GM18873 (cell line): ENCODE data around the gene PSMD5.

Source experiments
- ATAC-seq: cut with Tn5 transposase; IDR thresholded peaks from one replicate; pipeline ENCODE4 v1.9.1; 2021; ENCODE audit warnings: mild to moderate bottlenecking, moderate library complexity, moderate number of reproducible peaks; ENCODE audit not compliant: unreplicated experiment, low FRiP score

The PSMD5 gene

DNA sequence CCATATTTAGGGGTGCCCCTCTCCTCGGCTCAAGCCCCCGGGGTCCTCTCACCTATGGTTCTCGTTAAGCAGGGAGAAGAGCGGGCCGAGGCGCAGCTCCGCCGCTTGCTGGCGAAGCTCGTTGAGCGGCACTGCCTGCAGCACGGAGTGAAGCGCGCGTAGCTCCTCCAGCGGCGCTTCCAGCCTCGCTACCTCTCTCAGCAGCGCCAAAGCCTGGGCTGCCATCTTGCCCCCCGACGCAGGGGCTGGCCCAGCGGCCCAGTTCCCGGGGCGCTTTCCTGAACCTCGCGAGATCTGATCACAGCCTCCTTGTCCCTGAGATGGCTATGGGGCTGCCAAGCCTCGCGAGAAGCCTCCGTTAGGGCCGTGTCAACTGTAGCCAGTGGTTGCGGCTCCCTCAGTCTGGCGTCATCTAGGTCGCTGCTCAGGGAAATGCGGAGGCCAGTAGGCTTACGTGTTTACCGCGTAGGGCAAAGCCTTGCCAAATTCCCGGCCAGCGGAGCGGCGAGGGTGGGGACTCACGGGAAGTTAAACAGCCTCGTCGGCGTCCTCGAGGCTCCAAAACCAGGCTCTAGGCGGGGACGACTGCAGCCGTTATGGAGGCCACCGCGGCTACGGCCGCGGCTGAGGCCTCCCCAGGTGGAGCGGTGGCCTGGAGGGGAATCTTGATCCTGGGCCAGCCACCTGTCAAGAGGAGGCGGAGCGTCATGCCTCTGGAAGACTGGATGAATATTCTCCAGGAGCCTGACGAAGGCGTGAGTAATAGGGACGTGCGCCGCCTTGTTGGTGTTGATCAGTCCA is at the start of gene PSMD5:
TSS of gene PSMD5 (minus strand) at position 238 of the 801 bp plus-strand sequence. CDS start at position 225, 13 bp downstream.
- ATAC-seq = peak; percentile 98

DNA sequence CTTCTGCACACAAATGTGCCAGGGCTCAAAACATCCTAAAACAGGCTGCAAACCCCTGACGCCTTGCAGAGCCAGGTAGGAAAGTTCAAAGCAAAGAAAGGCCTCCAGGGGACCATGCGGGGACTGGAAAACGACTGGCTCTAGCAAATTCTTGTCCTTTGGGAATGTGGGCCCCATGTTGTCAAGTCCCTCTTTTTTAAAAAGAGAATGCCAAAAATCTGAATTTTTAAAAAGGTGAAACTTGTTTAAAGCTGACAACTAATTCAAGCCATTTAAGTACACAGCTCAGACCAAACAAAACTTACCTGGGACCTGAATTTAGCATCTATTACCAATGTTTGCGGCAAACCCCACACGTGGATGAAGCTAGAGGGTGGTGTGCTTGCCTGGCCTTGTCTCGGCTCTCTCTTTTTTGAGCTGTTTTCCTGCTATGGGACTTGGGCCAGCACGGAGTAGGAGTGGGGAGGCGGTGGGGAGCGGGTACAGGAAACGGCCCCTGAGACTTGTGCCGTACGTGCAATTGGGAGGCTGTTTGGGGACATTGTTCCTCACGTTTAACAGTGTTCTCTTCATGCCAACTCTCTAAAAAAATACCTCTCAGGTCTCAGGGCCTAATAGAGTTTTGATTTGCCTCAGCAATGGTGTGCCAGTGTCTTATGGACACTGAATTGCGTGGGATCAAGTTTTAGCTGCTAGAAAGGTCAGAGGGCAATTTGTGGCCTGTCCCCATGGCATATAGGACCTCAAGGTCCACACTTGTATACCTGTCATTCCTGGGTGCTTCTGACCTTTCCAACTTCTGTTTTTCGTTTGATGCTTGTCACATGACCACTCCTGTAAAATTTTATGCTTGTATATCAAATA is 49.4 kb upstream of the PSMD5 start:
- peak; percentile 42 for ATAC-seq

DNA sequence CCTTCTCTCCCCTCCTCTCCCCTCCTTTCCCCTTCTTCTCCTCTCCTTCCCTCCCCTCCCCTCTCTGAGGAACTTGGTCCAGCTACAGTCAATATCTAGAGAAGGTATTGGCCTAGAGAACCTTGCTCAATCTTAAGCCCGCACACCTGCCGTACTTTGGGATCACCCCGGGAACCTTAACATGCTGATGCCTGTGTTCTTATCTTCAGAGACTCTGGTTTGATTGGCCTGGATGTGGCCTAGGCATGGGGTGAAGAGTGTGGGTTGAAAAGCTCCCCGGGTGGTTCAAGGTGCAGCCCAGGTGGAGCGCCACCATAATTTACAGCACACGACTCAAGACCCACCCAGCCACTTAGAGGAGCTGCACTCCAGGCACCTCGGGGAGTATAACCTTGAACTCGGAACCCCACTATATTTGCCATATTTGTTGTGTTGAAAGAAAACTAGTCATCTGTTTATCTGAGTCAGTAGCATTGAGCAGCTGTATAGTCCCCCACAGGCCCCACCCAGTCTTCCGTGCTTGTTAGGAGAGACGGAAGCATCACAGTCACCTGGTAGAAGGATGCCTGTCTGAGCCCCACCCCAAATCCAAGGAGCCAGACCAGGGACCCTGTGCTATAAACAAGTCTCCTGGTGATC is 48.6 kb upstream of the PSMD5 start:
- no peak for ATAC-seq

DNA sequence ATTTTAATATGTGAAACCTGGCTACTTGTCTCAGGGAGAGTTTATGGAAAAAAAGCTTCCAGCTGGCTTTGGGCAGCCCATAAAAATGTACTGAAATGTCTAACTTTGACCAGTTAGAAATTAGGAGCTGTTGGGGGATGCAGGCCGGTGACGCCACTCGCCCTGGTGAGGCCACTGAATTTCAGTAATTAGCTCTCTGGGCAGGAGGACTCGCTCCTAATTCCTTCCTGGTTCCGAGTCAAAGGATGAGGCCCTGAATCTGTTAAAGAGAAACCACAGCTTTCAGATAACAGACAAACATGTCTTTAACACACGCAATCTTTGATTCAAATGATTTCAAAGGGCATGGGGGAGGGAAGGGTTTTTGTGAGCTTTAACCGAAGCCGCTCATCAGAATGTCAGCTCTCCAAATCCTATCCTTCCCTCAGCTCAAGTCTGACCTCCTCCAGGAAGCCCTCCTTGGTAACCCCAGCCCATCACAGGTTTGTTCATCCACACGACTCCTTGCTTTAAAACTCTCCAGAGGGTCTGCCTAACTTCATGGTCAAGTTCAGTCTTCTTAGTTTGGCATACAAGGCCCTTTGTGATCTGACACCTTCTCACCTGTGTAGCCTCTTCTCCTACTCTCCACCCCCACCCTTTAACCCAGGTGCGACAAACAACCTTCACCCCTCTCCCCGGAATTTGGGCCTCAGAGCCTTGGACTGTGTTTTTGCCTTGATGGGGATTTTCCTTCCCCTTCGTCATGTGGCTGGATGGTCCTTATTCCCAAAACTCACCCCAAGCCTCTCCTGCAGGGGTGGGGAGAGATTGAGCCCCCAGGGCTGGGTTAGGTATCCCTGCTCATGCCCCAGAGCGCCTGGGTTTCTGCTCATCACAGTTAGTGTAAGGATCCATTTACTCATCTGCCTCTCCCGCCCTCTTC is 47.9 kb upstream of the PSMD5 start:
- no peak for ATAC-seq

DNA sequence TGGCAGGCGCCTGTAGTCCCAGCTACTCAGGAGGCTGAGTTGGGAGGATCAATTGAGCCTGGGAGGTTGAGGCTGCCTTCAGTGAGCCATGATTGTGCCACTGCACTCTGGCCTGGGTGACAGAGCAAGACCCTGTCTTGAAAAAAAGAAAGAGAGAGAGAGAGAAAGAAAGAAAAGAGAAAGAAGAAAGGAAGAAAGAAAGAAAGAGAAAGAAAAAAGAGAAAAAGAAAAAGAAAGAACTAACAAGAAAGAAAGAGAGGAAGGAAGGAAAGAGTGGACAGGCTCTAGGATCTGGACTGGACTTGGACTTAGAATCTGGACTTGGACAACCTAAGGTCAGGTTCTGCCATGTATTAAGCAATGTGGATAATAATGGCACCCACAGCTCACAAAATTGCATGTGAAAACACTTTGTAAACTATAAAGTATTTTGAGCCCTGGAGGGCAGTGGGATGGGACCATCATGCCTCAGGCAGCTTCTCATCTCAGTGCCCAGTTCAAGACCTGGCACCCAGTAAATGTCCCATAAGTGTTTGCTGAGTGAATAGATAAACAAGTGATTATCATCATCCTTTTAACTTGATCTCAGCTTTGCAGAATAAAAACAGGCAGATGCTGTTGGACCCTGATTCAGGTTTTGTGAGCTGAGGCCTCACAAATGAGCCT is 47.0 kb upstream of the PSMD5 start:
- no peak for ATAC-seq

DNA sequence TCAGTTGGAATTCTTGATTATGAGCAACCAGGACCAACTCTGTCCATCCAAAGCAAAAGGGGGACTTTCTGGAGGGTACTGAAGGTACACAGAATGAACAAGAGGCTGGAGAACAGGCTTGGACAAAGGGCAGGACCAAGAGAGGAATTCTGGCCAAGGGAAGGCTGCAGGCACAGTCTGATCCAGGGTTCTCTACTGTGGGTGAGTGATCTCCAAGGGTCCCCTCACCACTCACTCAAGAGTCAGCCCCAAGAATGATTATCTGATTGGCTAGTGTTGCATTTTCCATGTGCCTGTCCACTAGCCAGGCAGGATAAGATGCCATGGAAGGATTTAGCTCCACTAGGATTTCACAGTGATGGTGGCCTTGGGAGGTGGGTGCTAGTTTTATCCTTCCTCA is 45.9 kb upstream of the PSMD5 start:
- no peak for ATAC-seq

DNA sequence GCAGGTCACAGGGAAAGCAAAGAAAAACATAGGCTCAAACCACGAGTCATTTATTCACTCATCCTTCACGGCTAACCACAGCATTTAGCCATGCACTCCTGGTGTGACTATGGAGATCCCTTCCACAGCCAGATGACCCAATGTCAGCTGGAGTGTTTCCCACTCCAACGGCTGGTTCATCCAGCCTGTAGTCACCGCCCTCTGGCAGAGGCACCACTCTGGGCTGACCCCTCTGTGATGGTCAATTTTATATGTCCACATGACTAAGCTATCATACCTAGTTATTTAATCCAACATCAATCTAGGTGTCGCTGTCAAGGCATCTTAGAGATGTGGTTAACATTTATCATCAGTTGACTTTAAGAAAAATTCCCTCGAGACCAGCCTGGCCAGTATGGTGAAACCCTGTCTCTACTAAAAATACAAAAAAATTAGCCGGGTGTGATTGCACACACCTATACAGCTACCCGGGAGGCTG is 43.8 kb upstream of the PSMD5 start:
- no peak for ATAC-seq

DNA sequence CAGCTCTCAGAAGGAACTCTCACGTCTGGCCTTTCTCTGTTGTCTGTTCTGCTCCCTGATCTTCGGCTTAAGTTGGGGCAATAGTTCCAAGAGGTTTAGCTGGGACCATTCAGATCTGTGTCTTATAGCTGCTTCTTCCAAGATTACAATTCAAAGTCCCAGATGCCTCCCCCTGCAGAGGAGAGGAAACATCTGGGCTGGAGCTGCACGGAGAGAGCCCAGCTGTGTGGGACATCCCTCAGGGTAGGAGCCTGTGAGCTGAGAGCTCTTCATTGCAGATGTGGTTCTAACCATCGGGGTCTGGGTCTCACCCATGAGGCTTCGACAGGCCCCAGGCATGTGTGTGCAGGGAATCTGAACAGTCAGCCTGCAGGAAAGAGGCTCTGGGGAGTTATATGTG is 43.2 kb upstream of the PSMD5 start:
- no peak for ATAC-seq

DNA sequence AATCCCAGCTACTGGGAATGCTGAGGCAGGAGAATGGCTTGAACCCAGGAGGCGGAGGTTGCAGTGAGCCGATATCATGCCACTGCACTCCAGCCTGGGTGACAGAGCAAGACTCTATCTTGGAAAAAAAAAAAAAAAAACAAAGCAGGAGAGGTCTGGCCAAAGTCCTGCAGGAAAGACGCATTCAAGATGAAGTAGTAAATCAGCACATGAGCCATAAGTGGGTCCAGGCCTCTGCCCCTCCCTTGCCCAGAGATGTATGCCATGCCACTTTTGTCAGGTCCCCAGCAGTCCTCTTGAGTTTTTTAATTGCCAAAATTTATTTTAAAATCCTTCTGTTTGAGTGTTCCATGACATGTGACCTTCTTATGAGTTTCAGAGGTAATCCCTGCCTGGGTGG is 42.7 kb upstream of the PSMD5 start:
- ATAC-seq = no peak

DNA sequence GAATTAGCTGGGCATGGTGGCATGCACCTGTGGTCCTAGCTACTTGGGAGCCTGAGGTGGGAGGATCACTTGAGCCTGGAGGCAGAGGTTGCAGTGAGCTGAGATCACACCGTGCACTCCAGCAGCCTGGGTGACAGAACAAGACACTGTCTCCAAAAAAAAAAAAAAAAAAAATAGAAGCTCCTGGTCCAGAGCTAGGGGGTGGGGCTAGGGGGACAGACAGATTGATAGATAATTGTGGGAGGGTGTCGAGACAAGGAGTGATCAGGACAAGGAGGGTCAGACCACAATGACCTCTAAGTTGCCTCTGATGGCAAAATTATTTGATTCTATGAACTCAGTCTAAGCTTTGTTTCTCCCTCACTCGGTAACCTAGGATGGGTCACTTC is 40.9 kb upstream of the PSMD5 start:
- ATAC-seq = no peak

DNA sequence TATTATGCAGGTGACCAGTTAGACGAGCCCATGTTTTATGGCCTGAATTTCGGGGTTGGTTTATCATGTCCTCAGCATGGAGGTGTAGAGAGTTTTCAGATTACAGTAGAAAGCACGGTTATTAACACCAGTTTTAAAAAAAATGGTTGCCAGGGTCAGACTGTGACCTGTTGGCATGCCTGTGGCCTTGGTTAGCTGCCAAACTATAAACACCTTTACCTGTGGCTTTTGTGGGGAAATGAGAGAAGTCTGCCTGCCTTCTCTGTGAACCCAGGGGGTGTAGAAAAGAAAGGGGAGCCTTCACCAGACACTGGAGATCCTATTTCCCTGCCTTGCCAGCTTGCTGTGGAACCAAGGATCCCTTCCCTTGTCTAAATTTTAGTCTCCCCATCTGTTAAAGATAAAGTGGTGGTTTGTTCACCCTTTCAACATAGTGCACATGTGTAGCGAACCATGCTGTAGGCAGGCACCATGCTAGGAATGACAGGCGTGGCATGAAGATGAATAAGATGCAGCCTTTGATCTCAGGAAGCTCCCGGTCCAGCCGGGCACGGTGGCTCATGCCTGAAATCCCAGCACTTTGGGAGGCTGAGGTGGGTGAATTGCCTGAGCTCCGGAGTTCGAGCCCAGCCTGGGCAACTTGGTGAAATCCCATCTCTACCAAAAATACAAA is 40.3 kb upstream of the PSMD5 start:
- ATAC-seq = no peak

DNA sequence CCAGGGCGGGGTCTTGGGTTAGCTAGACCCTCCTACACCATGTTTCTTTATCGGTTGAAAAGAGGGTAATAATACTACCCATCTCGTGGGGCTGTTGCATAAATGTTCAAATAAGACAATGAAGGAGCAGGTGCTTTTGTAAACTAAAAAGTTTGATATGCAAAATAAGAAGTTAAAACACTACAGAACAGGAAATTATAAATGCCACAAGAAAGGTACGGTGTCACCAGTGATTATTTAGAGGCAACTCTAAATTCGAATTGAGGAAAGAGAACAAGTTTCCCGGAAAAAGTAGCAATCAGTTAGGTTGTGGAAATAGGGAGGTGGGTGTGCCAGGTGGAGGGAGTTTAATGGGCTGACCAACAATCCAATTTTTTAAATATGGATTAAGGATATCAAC is 36.7 kb upstream of the PSMD5 start:
- no peak for ATAC-seq

DNA sequence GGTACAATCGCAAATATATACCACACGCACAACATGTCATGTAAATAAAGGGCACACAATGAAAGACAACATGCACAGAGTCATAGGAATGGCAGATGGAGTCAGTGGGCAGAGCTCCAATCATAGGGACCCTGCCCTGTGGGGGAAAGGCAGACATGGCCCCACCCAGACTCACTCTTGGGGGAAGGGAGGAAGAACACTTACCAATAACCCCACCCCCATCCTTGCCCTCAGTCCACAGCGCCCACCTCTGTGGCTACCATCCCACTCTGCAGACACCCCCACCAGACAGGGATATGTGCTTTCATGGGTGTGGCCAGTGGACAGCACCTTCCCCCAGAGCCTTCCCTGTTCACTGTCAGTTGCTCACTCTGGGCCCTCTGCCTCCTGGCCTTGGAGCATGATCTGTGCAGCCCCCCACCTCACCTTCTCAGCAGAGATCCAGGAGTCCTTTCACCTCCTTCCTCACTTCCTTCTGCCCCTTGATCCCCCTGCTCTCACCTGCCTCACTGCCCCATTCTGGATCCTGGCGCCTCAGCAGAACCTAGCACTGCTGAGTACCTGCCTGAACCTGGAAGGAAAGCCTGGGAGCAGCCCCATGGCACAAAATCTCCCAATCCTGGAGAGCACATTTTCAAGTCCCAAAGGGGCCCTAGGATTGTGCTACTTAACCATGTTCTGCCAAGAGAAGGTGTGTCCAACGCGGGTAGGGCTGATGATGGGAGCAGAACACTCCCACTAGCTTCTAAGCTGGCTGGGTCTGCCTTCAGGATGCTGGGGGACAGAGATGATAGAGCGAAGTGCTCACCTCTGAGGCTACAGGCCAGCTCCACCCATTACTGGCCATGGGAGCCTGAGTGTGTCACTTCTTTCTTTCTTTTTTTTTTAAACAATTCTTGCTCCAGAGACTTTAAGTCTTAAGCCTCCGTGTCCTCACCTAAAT is 35.7 kb upstream of the PSMD5 start:
- ATAC-seq = no peak

DNA sequence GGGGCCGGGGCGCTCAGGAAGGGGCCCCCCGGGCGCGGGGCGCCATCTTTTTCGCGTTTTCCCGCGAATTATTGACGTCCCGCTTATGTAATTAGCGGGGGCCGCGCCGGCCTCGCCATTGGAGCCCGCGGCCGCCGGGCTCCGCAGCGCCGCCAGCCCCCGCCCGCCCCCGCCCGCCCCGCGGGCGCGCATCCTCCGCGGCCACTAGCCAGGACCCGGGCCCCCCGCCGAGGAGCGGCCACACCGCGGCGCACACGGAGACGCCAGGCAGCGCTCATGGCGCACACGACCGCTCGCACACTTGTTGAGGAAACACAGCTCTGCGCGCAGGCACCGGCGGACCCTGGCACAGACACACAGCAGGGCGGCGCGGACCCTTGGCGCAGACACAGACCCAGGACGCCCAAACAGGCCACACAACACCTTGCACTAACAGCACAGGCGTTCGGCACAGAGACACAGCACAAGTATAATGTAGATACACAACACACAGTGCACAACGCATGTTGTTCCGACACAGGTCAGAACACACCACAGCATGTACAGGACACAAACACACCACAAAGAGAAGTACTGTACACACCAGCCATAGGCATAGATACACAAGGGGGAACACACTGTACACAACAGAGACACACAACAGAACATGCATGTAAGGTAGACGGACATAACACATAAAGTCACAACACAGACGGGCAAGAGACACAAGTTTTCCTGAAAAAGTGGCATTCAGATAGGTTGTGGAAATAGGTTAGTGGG is 34.7 kb upstream of the PSMD5 start:
- no peak for ATAC-seq

DNA sequence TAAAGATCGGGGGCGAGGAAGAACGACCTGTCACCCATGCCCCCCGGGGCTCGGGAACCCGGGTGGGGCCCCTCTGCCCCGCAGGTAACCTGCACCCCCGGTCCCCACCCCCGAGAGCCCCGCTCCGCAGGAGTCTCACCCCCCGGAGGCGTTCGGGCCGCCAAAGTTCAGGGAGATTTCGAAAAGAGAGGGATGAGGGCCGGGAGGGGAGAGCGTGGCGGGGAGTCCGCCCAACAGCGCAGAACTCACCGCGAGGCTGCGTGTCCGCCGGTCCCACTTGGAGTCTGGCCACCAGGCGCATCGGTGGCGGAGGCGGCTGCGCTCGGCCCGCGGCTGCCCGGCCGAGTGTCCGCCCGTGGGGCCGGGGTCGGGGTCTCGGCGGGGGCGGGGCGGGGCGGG is 34.1 kb upstream of the PSMD5 start, which contains the start of gene PHF19:
TSS of gene PHF19 (minus strand) at position 347 of the 399 bp plus-strand sequence. CDS start 2,447 bp downstream, outside the sequence.
- ATAC-seq = no peak

DNA sequence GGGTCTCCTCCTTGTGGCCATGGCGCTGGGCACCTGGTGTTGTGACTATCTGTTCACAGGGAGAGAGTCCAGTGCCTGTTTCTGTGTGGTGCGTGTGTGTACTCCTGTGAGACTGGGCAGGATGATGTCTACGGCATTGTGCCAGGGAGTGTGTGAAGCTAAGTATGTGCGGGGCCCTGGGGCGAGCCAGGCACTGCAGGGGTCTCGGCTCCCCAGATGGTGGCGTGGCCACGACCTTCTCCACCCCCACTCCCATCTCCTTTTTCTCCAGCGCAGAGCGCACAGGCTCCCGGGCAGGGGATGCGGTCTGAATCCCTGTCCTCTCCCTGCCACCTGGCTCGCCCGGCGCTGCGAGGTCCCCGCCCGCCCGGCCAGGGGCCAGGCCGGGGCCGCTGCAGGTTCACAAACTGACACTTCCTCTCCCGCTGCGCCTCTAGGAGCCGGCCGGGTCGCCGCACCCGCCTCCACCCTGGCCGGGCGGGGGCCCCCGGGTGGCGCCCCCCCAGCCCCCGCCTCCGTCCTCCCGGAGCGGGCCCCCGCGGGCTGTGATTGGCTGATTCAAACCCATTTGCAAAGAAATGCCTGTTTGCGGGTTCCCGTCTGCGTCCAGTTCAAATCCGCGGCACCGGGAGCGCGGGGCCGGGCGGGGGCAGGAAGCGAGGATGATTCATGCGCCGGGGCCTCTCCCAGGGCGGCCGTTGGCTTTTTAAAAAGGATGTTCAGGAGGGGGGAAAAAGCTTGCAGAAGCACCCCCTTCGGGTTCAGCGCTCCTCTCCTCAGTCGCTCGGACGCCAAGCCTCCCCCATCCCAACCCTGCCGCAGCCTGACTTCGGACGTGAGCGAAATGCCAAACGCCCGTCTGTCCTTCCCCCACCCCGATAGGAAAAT is 33.5 kb upstream of the PSMD5 start:
- ATAC-seq = peak; percentile 49
